Liver (tissue), 9 donors: ENCODE results near the gene PDRG1. TPM values are rescaled to one million over a fixed set of nuclear protein-coding genes. Genes with fewer than 3 reads are reported as not detected.

Experiments
- DNase-seq: peaks from one replicate; pipeline ENCODE4 v3.0.0-alpha.2; 2017; ENCODE audit warnings: low spot score
- H3K27ac ChIP-seq, 2 donors: one replicate each; pipeline ENCODE4 v1.7.0; 2013; ENCODE audit warnings: inconsistent platforms in 2 of 2, low read length in 2 of 2, control low read depth in 1 of 2, low read depth in 1 of 2, mild to moderate bottlenecking in 1 of 2
- H3K27me3 ChIP-seq, 4 donors: one replicate each; pipeline versions ENCODE4 v1.6.1 to v1.7.0; 2013; ENCODE audit warnings: low read length in 3 of 4, inconsistent platforms in 1 of 4, mild to moderate bottlenecking in 1 of 4, moderate library complexity in 1 of 4; ENCODE audit not compliant: control insufficient read depth in 4 of 4, insufficient read depth in 4 of 4
- H3K36me3 ChIP-seq, 4 donors: one replicate each; pipeline versions ENCODE4 v1.6.1 to v1.7.0; 2013; ENCODE audit warnings: low read length in 3 of 4, mild to moderate bottlenecking in 3 of 4, low read depth in 1 of 4, moderate library complexity in 1 of 4; ENCODE audit not compliant: control insufficient read depth in 4 of 4, insufficient read depth in 3 of 4
- H3K4me1 ChIP-seq, 4 donors: one replicate each; pipeline versions ENCODE4 v1.6.1 to v1.7.0; 2013; ENCODE audit warnings: low read length in 3 of 4, mild to moderate bottlenecking in 3 of 4, moderate library complexity in 1 of 4; ENCODE audit not compliant: control insufficient read depth in 4 of 4, insufficient read depth in 4 of 4
- H3K4me3 ChIP-seq, 3 donors: one replicate each; pipeline versions ENCODE4 v1.6.1 to v1.7.0; 2013; ENCODE audit warnings: low read length in 3 of 3, control low read depth in 1 of 3, low read depth in 1 of 3, mild to moderate bottlenecking in 1 of 3
- H3K9ac ChIP-seq, 2 donors: one replicate each; pipeline ENCODE4 v1.7.0; 2013; ENCODE audit warnings: low read length in 2 of 2, mild to moderate bottlenecking in 2 of 2, moderate library complexity in 2 of 2, control low read depth in 1 of 2, low read depth in 1 of 2
- H3K9me3 ChIP-seq, 4 donors: one replicate each; pipeline versions ENCODE4 v1.6.1 to v1.7.0; 2013; ENCODE audit warnings: low read length in 3 of 4; ENCODE audit not compliant: control insufficient read depth in 4 of 4
- CTCF ChIP-seq: fragments of 150-350 bp; IDR thresholded peaks from 2 replicates; pipeline ENCODE4 v1.5.1; 2017; ENCODE audit warnings: improper control_type of control experiment, low read depth, low read length; ENCODE audit not compliant: missing input control
- EGR1 ChIP-seq, 2 donors: IDR thresholded peaks; 2 replicates each; pipeline ENCODE4 v1.6.1; 2016 to 2018; ENCODE audit warnings: antibody characterized with exemption in 2 of 2, low read depth in 2 of 2
- FOXA1 ChIP-seq: IDR thresholded peaks from 2 replicates; pipeline ENCODE4 v1.6.1; 2016; ENCODE audit warnings: antibody characterized with exemption
- FOXA2 ChIP-seq: IDR thresholded peaks from 2 replicates; pipeline ENCODE4 v1.6.1; 2016; ENCODE audit warnings: antibody characterized with exemption
- GABPA ChIP-seq, 2 donors: IDR thresholded peaks in 1 of 2; conservative IDR thresholded peaks in 1 of 2; 2 replicates each; pipeline ENCODE4 v1.6.1; 2016; ENCODE audit warnings: antibody characterized with exemption in 2 of 2, mild to moderate bottlenecking in 1 of 2, moderate library complexity in 1 of 2
- HNF4A ChIP-seq, 2 donors: conservative IDR thresholded peaks; 2 replicates each; pipeline ENCODE4 v1.6.1; 2016; ENCODE audit warnings: antibody characterized with exemption in 2 of 2, mild to moderate bottlenecking in 2 of 2
- HNF4G ChIP-seq: IDR thresholded peaks from 2 replicates; pipeline ENCODE4 v1.6.1; 2016; ENCODE audit warnings: antibody characterized with exemption
- JUND ChIP-seq, 2 donors: IDR thresholded peaks; 2 replicates each; pipeline ENCODE4 v1.6.1; 2016; ENCODE audit warnings: antibody characterized with exemption in 2 of 2
- MAX ChIP-seq: IDR thresholded peaks from 2 replicates; pipeline ENCODE4 v1.6.1; 2016; ENCODE audit warnings: antibody characterized with exemption
- NR2F2 ChIP-seq: IDR thresholded peaks from 2 replicates; pipeline ENCODE4 v1.6.1; 2016; ENCODE audit warnings: antibody characterized with exemption
- RAD21 ChIP-seq, 2 donors: IDR thresholded peaks; 2 replicates each; pipeline ENCODE4 v1.6.1; 2016; ENCODE audit warnings: antibody characterized with exemption in 2 of 2, mild to moderate bottlenecking in 2 of 2
- RXRA ChIP-seq, 2 donors: IDR thresholded peaks; 2 replicates each; pipeline ENCODE4 v1.6.1; 2017 to 2018; ENCODE audit warnings: antibody characterized with exemption in 2 of 2, mild to moderate bottlenecking in 1 of 2
- SP1 ChIP-seq: IDR thresholded peaks from 2 replicates; pipeline ENCODE4 v1.6.1; 2018; ENCODE audit warnings: antibody characterized with exemption, mild to moderate bottlenecking
- TAF1 ChIP-seq: conservative IDR thresholded peaks from 2 replicates; pipeline ENCODE4 v1.6.1; 2016; ENCODE audit warnings: antibody characterized with exemption, mild to moderate bottlenecking
- YY1 ChIP-seq: IDR thresholded peaks from 2 replicates; pipeline ENCODE4 v1.6.1; 2016; ENCODE audit warnings: antibody characterized with exemption, mild to moderate bottlenecking
- ZBTB33 ChIP-seq: IDR thresholded peaks from 2 replicates; pipeline ENCODE4 v1.6.1; 2016; ENCODE audit warnings: antibody characterized with exemption
- WGBS: extraction: QIAGEN DNeasy Blood & Tissue Kit; methylation state at CpG from one replicate; pipeline ENCODE4 v1.1.7; 2013; 5-methylcytosine and 5-hydroxymethylcytosine counted together
- polyA plus RNA-seq, 2 donors: library from polyadenylated mRNA; stranded (reverse) in 1 of 2; unstranded in 1 of 2; fragments of 200-250 nt in 1 of 2; fragments of >200 nt in 1 of 2; fragmentation: Nextera tagmentation in 1 of 2; extraction: Ambion mirVana in 1 of 2; gene quantifications; one replicate each; pipeline versions ENCODE4 v1.2.1 to v1.2.3, GENCODE V29; 2013 to 2015
- total RNA-seq, 2 donors: library from RNA; depleted of rRNA; stranded (reverse); fragments of >200 nt; gene quantifications; one replicate each; pipeline ENCODE4 v1.2.3, GENCODE V29; 2014
- TF ChIP-seq, protein P1 (sequence below): IDR thresholded peaks from 2 replicates; pipeline ENCODE4 v1.6.1; 2016; ENCODE audit warnings: antibody characterized with exemption, mild to moderate bottlenecking
- donor health status: healthy.
- donor health status: healthy.
- donor health status: healthy.
- donor health status: healthy.
- donor health status: healthy.

The PDRG1 gene
- total and polyA plus RNA-seq, 4 donors = 2.2 to 8.0 (median 3.6) TPM

DNA sequence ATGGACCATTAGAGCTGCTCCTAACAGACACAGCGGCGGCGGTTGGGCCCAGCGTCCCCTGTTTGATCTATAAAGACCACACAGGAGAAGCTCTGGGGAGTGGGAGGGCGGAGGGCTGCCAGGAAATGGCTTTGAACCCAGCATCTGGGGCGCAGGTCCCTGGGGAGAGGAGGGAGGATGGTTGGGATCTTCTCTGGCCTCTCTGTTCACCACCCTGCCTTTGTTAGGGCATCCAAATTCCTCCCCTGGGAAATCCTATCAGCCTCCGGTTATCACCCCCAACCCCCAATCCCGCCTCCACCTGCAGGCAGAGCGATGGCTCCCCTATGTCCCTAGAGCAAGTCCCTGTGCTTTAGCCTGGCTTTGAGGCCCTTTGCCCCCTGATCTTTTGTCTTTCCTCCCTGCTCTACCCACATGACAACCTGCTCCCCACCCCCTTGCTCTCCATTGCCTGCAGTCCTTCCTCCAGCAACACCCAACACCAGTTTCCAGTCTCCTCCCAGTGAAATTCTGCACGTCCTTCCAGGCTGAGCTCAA, 23.2 kb upstream of the PDRG1 start:
- Histone ChIP-seq H3K36me3 (no peaks in the 10 kb centered on the region), H3K27ac (no peak overlapping the region), H3K9ac (no peak overlapping the region), H3K4me1 (no peaks in the 10 kb centered on the region), H3K9me3 (peaks cover 0 to 2% (median 0%) of the 10 kb centered on the region in 4 donors), H3K4me3 (no peak overlapping the region), H3K27me3 (peaks cover 0 to 4% (median under 1%) of the 10 kb centered on the region in 4 donors)
- 34% methylated on average over 10 of the region's 10 CpGs for WGBS
- TF ChIP-seq HNF4G = no peak
- no peak for TF ChIP-seq NR2F2
- DNase-seq = no peak

DNA sequence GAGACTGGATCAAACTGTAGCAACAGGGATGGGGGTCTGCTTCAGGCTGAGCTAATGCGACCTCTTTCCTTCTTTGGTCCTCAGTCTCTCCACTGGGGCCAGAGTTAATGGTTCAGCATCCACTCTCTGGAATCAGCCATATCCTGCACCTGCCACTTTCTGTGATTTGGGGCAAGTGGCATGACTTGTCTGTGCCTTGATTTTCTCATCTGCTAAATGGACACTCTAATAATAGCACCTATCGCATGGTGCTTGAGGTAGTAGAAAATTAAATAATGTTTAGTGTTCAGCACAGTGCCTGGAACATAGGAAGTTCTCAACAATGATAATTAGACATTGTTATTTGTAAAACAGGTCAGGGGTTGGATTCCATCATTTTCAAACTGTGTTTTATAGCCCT, 22.4 kb upstream of the PDRG1 start:
- Histone ChIP-seq H3K4me3 (no peak overlapping the region), H3K9me3 (peaks cover 0 to 2% (median 0%) of the 10 kb centered on the region in 4 donors), H3K27me3 (peaks cover 0 to 4% (median 0%) of the 10 kb centered on the region in 4 donors), H3K4me1 (no peaks in the 10 kb centered on the region), H3K9ac (no peak overlapping the region), H3K27ac (no peak overlapping the region), H3K36me3 (no peaks in the 10 kb centered on the region)
- TF ChIP-seq JUND (IDR thresholded peaks at IDR 0.05) (no peak), YY1 (no peak), FOXA2 (no peak), MAX (no peak), HNF4G (no peak), GABPA (IDR thresholded peaks at IDR 0.05 in 1 of 2, conservative IDR thresholded peaks at IDR 0.05 in 1 of 2) (no peak), CTCF (no peak), ZBTB33 (no peak), EGR1 (IDR thresholded peaks at IDR 0.05; ENCODE audit: low read depth in 2 of 2) (no peak), RAD21 (IDR thresholded peaks at IDR 0.05) (no peak), SP1 (no peak), HNF4A (conservative IDR thresholded peaks at IDR 0.05) (no peak), TAF1 (no peak)
- WGBS = 84% methylated on average over 2 of the region's 2 CpGs
- no peak for DNase-seq

DNA sequence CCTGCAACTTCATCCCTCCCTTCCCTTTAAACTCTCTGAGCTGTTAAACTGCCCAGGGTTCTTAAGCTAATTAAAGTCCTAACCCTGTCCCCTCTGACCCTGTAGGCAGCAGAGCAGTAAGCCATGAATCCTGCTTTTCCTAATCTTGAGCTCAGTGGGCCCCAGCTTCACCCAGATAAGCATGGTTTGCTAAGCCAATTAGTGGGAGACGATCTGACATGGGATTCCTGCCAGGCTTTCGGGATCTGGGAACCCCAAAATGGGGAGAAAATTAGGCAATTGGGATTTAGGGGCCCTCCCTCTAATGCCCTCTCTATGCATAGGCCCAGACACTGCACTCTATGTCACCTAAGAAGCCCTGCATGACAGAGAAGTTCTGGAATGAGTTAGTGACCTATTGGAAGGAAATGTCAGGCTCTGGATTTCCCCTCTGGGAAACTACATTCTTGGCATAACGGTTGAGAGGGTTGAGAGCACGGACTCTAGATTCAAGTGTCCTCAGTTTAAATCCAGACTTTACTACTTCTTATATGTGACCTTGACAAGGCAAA, 20.7 kb upstream of the PDRG1 start:
- Histone ChIP-seq H3K4me3 (no peak overlapping the region), H3K36me3 (no peaks in the 10 kb centered on the region), H3K4me1 (peaks cover 0 to 4% (median 0%) of the 10 kb centered on the region in 4 donors), H3K9me3 (peaks cover 0 to 2% (median 0%) of the 10 kb centered on the region in 4 donors), H3K9ac (no peak overlapping the region), H3K27me3 (peaks cover 0 to 7% (median 3%) of the 10 kb centered on the region in 4 donors), H3K27ac (no peak overlapping the region)
- TF ChIP-seq ZBTB33 (no peak), EGR1 (IDR thresholded peaks at IDR 0.05; ENCODE audit: low read depth in 2 of 2) (no peak), TAF1 (no peak), FOXA1 (no peak), NR2F2 (no peak), HNF4G (no peak), RXRA (IDR thresholded peaks at IDR 0.05) (no peak)
- TF ChIP-seq, protein P1, sequence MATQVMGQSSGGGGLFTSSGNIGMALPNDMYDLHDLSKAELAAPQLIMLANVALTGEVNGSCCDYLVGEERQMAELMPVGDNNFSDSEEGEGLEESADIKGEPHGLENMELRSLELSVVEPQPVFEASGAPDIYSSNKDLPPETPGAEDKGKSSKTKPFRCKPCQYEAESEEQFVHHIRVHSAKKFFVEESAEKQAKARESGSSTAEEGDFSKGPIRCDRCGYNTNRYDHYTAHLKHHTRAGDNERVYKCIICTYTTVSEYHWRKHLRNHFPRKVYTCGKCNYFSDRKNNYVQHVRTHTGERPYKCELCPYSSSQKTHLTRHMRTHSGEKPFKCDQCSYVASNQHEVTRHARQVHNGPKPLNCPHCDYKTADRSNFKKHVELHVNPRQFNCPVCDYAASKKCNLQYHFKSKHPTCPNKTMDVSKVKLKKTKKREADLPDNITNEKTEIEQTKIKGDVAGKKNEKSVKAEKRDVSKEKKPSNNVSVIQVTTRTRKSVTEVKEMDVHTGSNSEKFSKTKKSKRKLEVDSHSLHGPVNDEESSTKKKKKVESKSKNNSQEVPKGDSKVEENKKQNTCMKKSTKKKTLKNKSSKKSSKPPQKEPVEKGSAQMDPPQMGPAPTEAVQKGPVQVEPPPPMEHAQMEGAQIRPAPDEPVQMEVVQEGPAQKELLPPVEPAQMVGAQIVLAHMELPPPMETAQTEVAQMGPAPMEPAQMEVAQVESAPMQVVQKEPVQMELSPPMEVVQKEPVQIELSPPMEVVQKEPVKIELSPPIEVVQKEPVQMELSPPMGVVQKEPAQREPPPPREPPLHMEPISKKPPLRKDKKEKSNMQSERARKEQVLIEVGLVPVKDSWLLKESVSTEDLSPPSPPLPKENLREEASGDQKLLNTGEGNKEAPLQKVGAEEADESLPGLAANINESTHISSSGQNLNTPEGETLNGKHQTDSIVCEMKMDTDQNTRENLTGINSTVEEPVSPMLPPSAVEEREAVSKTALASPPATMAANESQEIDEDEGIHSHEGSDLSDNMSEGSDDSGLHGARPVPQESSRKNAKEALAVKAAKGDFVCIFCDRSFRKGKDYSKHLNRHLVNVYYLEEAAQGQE = no peak
- DNase-seq = no peak
- WGBS = 43% methylated on average over 4 of the region's 4 CpGs
